Endometrial microvascular endothelial cells (primary cell): Measurements from ENCODE around the gene RPL22. TPM values are rescaled to one million over a fixed set of nuclear protein-coding genes. Genes with fewer than 3 reads are reported as not detected.
"Not testable (repeated sequence)": the region's sequence is repeated elsewhere in the genome, so short reads cannot be mapped to it uniquely, and the experiment has no call there.

Experiments used
- in situ Hi-C: cut with HindIII; loops from 2 replicates; pipeline ENCODE4 v1.10.0; 2017; ENCODE audit warnings: low sequenced_read_pairs, low pct_unique_long_range_greater_than_20kb; ENCODE audit errors: inconsistent ontology term
- total RNA-seq: library from RNA; depleted of rRNA; stranded (reverse); fragments of >200 nt; gene quantifications from one replicate; pipeline ENCODE4 v1.2.3, GENCODE V29; 2015; ENCODE audit errors: inconsistent ontology term

RPL22 gene
- total RNA-seq, 1 donor from 2014 or later: 108 TPM

GRCh38 chr1:6235296-6235677, 35.9 kb upstream of the RPL22 start:
- in situ Hi-C loops: no loop called here

- in situ Hi-C loops: no loop called here
These were observed 35.3 kb upstream of the RPL22 start for GRCh38 chr1:6234502-6235295.

DNA sequence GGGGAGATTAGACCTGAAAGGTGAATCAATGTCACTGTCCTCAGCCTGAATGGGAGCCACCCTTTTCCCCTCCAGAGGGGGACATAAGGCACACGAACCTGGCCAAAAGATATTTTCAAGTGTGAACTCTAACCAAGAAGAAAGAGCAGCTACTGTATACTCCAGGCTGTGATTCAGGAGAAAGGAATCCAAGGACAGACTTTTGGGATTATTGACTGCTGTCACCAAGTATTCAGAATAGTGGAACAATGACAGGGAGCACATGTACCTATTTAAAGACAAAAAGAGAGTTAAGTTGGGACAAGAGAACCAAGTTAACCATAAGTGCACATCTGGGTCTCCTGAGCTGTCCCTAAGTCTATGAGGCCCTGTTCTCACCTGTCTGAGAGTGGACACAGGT, 34.0 kb upstream of the RPL22 start:
- in situ Hi-C loops: no loop called here

DNA sequence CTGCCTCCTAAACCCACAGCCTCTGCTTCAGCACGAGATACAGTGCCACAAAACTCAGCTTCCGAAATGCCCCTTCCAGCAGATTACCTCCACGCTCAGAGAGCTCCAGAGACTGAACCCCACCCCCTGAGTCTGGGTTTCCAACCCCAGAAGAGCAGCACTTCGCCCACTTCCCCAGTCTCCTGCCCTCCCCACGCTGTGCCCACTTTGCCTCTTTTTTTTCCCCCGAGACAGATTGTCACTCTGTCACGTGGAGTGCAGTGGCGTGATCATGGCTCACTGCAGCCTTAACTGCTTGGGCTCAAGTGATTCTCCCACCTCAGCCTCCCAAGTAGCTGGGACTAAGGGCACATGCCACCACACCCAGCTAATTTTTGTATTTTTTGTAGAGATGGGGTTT, 26.3 kb upstream of the RPL22 start:
- in situ Hi-C loops: no loop called here

- in situ Hi-C loops: no loop called here
These were observed 25.3 kb upstream of the RPL22 start for GRCh38 chr1:6224718-6225117.

DNA sequence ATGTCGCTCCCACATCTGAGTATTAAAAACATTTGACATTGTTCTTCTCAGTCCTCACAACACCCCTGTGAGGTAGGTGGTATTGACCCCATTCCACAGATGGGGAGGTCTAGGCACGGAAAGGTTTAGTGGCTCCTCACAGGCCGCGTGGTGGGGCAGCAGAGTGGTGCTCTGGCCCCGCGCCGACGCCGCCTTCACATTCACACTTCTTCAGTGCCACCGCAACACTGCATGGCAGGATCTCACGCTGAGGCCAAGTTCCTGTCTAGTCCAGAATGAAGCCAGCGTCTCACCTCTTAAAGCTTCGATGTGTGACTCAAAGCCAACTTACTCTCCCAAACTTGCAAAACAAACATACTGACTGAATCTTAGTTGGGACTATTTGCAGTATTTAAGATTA, 24.2 kb upstream of the RPL22 start:
- in situ Hi-C loops: no loop called here

DNA sequence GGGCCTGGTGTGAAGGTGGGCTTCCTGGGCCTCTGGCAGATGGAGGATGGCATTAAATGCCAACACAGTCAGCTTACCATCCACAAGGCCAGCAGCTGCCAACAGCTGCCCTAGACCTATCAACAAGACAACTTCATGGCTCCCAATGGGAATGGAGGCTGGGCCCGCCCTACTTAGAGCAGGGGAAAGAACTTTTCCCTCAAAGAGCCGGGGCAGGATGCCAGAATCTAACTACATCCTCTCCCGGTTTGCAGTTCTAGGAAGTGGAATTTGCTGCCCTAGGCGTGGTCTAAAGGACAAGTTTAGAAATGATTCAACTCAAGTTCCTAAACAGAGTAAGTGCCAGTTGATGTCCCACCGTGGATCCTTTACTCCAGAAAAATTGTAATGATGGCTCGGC, 23.2 kb upstream of the RPL22 start:
- in situ Hi-C loops: no loop called here

GRCh38 chr1:6221210-6221784, 21.9 kb upstream of the RPL22 start:
- in situ Hi-C loops: no loop called here

DNA sequence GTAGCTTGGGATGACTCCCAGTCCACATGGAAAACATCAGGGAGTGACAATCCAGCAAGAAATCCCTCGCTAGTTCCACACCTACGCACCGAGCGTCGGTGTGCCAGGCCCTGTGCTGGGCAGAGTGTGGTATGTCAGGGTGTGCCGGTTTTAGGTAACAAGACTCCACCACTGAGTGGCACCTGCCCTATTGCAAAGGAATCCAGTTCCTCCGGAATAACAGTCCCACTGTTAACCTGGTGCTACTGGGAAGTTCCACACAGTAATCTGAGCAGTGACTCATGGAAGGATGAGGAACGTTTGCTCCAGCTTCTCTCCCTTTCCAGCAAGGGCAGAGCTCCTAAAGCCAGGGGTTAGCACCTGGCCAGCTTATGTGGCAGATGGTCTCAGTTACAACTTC, 20.8 kb upstream of the RPL22 start:
- in situ Hi-C loops: no loop called here

DNA sequence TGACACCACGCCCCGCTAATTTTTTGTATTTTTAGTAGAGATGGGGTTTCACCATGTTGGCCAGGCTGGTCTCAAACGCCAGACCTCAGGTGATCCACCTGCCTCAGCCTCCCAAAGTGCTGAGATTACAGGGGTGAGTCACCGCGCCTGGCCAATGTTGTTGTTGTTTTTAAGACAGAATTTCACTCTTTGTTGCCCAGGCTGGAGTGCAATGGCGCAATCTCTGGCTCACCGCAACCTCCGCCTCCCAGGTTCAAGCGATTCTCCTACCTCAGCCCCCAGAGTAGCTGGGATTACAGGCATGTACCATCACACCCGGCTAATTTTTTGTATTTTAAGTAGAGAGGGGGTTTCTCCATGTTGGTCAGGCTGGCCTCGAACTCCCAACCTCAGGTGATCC, 20.2 kb upstream of the RPL22 start:
- in situ Hi-C loops: not testable (repeated sequence)

DNA sequence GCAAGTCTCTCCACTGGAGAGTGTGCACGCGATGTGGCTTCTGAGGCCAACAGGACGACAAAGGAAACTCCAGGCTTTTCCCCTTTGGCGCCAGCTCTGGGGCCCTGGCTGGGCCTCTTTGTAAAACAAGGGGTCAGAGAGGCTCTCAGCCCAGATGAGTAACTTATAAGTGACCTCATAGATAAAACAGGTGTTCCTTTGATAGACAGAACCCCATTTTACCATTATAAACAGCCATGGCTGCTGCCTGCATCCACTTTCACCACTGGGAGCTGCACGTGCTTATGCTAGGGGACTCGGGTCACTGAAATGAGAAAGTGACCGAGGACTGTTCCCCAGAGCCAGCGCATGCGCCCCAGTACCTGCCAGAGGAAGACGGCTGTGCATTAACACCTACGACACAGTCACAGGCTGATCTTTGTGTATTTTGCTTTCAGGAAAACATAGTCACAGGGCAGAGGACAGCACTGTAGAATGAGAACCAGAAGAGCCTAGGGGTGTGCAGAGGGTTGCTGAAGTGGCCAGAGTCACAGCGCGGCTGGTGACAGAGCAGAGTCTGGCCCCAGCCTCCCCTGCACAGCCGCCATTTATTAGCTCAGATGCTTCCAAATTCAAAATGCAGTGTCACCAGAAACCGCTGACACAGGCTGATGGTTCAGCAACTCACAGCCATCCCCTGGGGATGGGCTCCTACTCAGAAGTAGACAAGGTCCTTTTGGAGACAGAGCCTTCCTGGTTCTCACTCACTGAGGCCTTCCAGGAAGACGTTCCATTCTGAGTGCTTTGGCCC, 19.2 kb upstream of the RPL22 start:
- in situ Hi-C loops: no loop called here

DNA sequence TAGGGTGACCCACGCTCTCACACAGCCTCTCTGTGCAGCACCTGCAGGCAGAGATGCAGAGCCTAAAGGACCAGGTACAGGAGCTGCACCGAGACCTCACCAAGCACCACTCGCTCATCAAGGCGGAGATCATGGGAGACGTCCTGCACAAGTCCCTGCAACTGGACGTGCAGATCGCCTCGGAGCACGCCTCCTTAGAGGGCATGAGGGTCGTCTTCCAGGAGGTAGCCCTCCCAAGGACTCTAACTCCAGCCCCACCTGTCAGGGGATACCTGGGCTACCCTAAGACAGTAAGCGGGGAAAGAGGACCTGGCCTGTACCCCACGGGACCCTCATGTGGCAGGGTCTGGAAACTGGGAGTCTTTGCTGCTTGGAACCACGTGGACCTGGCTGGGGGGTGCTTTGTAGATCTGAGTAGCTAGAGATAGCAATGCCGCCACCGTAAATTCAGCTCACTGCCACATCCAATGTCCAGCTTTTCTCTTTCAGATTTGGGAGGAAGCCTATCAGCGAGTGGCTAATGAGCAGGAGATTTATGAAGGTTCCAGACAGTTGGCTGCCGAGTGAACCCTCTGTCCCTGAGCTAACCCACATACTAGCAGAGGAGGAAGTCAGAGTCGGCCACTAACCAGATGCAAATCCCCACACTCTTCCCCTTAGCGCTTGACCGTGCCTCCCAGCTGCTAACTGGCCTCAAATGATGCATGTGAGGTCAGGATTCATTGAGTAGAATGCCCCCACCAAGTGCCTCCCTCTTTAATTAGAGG, 13.0 kb upstream of the RPL22 start:
- in situ Hi-C loops: no loop called here

DNA sequence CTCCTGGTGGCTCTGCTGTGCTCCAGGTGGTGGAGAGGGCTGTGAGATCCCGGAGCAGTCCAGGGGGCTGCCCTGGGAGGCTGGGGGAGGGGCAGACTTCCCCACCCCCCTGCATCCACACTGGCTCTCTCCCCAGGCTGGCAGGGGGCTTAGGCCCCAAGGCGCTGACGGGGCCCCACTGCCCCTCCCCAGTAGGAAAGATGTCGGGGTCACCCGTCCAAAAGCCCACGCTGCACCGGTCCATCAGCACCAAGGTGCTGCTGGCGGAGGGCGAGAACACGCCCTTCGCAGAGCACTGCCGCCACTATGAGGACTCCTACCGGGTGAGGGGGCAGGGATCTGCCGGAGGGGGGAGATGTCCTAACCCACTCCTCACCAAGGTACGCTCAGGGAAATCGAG, 12.3 kb upstream of the RPL22 start:
- in situ Hi-C loops: no loop called here

DNA sequence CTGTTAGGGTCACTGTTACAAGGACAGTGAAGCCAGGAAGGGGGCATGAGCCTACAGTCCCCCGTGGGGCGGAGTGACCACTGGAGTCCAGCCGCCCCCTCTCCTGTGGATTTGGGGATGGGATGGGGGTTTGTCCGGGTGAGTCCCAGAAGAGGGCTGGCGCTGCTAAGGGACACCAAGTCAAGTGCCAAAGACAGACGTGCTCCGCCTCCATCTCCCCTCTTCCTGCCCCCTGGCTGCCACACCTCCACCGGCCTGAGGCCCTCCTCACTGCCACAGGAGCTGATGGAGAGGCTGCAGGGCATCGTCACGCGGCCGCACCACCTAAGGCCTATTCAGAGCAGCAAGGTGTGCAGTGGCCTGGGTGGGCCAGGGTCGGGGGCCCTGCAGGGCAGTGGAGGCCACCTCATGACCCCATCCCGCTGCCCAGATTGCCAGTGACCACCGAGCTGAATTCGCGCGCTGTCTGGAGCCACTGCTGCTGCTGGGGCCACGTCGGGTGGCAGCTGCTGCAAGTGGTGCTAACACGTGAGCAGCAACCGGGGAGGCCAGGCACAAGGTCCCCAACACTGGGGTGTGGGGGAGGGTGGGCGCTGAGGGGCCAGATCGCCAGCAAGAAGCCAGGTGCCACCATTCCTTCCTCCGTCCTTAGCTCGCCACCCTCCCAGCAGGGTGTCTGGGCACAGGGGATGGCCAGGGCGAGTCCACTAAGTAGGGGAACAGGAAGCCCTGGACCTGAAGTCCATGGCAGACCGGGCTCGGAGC, 11.4 kb upstream of the RPL22 start:
- in situ Hi-C loops: no loop called here

- in situ Hi-C loops: no loop called here
These were observed 10.5 kb upstream of the RPL22 start for GRCh38 chr1:6209661-6210580.

DNA sequence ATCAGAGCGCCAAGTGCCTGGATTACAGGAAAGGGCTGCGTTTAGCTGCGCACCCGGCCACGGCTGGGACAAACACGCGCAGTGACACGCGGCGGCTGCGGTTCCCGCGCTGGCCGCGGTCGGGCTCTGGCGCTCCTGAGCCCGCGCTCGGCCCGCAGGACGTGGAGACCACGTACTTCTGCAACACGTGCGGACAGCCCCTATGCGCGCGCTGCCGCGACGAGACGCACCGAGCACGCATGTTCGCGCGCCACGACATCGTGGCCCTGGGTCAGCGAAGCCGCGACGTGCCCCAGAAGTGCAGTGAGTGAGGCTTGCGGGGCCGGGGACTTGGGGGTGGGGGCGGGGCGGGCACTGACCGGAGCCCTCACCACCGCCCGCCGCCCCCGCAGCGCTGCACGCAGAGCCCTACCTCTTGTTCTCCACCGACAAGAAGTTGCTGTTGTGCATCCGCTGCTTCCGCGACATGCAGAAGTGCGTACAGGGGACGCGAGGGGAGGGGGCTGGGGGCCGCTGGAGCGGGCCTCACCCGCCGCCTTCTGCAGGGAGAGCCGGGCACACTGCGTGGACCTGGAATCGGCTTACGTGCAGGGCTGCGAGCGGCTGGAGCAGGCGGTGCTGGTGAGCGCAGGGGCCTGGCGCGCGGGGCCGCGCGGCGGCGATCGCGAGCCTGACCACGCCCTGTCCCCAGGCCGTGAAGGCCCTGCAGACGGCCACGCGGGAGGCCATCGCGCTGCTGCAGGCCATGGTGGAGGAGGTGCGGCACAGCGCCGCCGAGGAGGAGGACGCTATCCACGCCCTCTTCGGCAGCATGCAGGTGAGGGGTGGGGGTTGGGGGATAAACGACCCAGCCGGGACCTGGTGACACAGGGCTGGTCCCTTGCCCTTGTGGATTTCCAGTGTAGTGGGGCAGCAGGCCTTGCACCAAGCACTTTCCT, 9.6 kb upstream of the RPL22 start:
- in situ Hi-C loops: no loop called here

DNA sequence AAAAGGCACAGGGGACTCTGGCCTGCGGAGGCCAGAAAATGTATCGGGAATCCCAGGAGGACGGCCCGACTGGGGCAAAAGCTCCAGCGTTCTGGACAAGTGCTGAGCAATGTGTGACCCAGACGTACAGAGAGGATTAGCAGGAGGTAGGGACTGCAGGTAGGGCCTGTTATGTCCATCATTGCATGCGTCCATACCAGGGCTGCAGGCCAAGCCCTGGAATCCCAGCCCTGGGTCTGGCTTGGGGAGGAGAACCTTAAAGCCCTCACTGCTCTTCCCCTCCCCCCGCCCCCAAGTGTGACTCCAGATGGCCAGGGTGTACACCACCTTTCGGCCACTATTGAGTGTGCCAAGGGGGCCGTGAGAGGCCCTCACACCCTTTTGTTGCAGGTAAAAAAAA, 8.5 kb upstream of the RPL22 start:
- in situ Hi-C loops: no loop called here
